Neural crest cell (in vitro differentiated cells): ENCODE measurements around the gene DMXL2. TPM values are rescaled to one million over a fixed set of nuclear protein-coding genes. Genes with fewer than 3 reads are reported as not detected.

Experiments
- DNase-seq: peaks from one replicate; pipeline ENCODE4 v3.0.0; 2021; ENCODE audit warnings: low read depth, mixed read lengths, low spot score
- H3K27ac Mint-ChIP-seq: one replicate; pipeline ENCODE4 v1.8.0; 2021; ENCODE audit warnings: mild to moderate bottlenecking, mixed read lengths; ENCODE audit not compliant: unreplicated experiment
- H3K27me3 Mint-ChIP-seq: 2 replicates; pipeline ENCODE4 v1.8.0; 2021; ENCODE audit warnings: low read depth, mild to moderate bottlenecking, mixed read lengths
- H3K36me3 Mint-ChIP-seq: 2 replicates; pipeline ENCODE4 v1.8.0; 2021; ENCODE audit warnings: low read depth, mild to moderate bottlenecking, mixed read lengths
- H3K4me1 Mint-ChIP-seq: 2 replicates; pipeline ENCODE4 v1.8.0; 2021; ENCODE audit warnings: mixed read lengths
- H3K4me3 Mint-ChIP-seq: one replicate; pipeline ENCODE4 v1.8.0; 2021; ENCODE audit warnings: mild to moderate bottlenecking, mixed read lengths
- H3K9me3 Mint-ChIP-seq: 2 replicates; pipeline ENCODE4 v1.8.0; 2021; ENCODE audit warnings: mixed read lengths
- total RNA-seq: library from RNA; stranded (reverse); gene quantifications from 2 replicates; pipeline ENCODE4 v1.2.1, GENCODE V29; 2021
- TF ChIP-seq, protein P1 (sequence below): fragments of 200-600 bp; sonication (generic); conservative IDR thresholded peaks from 2 replicates; pipeline ENCODE4 v1.5.0; 2021; ENCODE audit warnings: antibody characterized with exemption, mild to moderate bottlenecking

The DMXL2 gene
- total RNA-seq, 1 donor from 2014 or later = 56.4 TPM

DNA sequence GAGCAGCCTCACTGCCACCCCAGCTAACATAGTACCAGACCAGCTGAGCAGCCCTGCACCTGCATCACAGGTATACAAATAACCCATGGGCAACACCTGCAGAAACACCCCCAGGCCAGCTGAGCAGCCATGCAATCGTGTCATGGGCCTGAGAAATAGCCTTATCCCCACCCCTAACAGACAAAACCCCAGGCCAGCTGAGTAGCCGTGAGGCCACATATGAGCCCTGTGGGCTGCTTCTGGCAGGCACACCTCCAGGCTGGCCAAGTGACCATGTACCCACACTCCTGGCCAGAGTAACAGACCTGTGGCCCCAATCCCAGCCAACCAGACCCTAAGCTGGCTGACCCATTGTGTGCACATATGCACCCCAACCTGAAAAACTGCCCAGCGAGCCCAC lies 138.6 kb downstream of the DMXL2 start:
- Mint-ChIP-seq H3K27me3 (no peaks in the 10 kb centered on the region), H3K27ac (no peak overlapping the region), H3K4me3 (no peak overlapping the region), H3K4me1 (no peaks in the 10 kb centered on the region), H3K9me3 (peaks cover 10% of the 10 kb centered on the region), H3K36me3 (peaks cover 52% of the 10 kb centered on the region)
- TF ChIP-seq, protein P1, sequence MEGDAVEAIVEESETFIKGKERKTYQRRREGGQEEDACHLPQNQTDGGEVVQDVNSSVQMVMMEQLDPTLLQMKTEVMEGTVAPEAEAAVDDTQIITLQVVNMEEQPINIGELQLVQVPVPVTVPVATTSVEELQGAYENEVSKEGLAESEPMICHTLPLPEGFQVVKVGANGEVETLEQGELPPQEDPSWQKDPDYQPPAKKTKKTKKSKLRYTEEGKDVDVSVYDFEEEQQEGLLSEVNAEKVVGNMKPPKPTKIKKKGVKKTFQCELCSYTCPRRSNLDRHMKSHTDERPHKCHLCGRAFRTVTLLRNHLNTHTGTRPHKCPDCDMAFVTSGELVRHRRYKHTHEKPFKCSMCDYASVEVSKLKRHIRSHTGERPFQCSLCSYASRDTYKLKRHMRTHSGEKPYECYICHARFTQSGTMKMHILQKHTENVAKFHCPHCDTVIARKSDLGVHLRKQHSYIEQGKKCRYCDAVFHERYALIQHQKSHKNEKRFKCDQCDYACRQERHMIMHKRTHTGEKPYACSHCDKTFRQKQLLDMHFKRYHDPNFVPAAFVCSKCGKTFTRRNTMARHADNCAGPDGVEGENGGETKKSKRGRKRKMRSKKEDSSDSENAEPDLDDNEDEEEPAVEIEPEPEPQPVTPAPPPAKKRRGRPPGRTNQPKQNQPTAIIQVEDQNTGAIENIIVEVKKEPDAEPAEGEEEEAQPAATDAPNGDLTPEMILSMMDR = no peak
- no peak for DNase-seq

GRCh38 chr15:51483520-51483919 lies 139.1 kb downstream of the DMXL2 start:
- TF ChIP-seq, protein P1 = no peak
- H3K9me3 Mint-ChIP-seq = peaks cover 10% of the 10 kb centered on the region

DNA sequence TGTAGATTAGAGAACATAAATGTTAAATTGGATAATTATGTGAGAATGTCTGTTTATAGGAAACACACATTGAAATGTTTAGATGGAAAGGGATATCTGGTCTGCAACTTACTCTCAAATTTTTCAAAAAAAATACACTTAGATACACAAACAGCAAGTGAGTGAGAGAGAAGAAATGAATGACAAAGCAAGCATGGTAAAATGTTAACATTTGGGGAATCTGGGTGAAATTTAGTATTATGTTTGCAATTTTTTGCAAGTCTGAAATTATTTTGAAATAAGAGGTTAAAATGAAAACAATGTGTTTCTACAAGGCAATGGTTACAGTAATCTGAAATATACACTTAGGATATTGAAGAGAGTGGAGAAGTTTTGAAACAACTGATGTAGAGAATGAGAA lies 146.8 kb downstream of the DMXL2 start:
- Mint-ChIP-seq H3K27me3 (no peaks in the 10 kb centered on the region), H3K4me1 (no peaks in the 10 kb centered on the region), H3K27ac (no peak overlapping the region), H3K4me3 (no peak overlapping the region), H3K9me3 (no peaks in the 10 kb centered on the region), H3K36me3 (peaks cover 15% of the 10 kb centered on the region)
- DNase-seq = no peak
- TF ChIP-seq, protein P1 = no peak

More at GRCh38 chr15:51483520-51483919, 139.1 kb downstream of the DMXL2 start:
- peaks cover 47% of the 10 kb centered on the region for H3K36me3 Mint-ChIP-seq
- H3K4me1 Mint-ChIP-seq = no peaks in the 10 kb centered on the region
- no peaks in the 10 kb centered on the region for H3K27me3 Mint-ChIP-seq
- DNase-seq = no peak
- no peak overlapping the region for H3K27ac Mint-ChIP-seq
- H3K4me3 Mint-ChIP-seq = no peak overlapping the region

- peaks cover 1% of the 10 kb centered on the region for H3K36me3 Mint-ChIP-seq
- no peak for DNase-seq
- no peak overlapping the region for H3K27ac Mint-ChIP-seq
Observed at GRCh38 chr15:51470512-51470911, 152.1 kb downstream of the DMXL2 start.

DNA sequence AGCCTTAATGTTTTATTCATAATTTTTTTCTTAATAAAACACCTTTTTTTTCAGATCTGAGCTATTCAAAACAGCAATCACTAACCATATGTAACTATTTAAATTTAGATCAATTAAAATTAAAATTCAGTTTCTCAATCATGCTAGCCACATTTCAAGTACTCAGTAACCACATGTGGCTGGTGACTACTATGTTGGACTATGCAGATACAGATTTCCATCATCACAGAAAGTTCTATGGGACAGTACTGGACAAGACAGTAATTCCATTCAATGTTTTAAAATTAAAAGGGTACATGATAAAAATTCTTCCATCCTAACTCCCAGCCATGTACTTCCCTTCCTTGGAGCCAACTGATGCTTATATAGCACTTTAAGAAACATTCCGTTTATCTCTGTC lies 161.8 kb downstream of the DMXL2 start:
- no peak overlapping the region for H3K4me3 Mint-ChIP-seq
- H3K27ac Mint-ChIP-seq = no peak overlapping the region
- H3K4me1 Mint-ChIP-seq = no peaks in the 10 kb centered on the region
- TF ChIP-seq, protein P1 = no peak
- no peaks in the 10 kb centered on the region for H3K27me3 Mint-ChIP-seq
- no peaks in the 10 kb centered on the region for H3K9me3 Mint-ChIP-seq
- H3K36me3 Mint-ChIP-seq = peaks cover 17% of the 10 kb centered on the region
- DNase-seq = no peak

More at GRCh38 chr15:51470512-51470911, 152.1 kb downstream of the DMXL2 start:
- no peak overlapping the region for H3K4me3 Mint-ChIP-seq
- H3K27me3 Mint-ChIP-seq = no peaks in the 10 kb centered on the region
- no peaks in the 10 kb centered on the region for H3K4me1 Mint-ChIP-seq
- no peaks in the 10 kb centered on the region for H3K9me3 Mint-ChIP-seq
- TF ChIP-seq, protein P1 = no peak

- Mint-ChIP-seq H3K4me1 (no peaks in the 10 kb centered on the region), H3K9me3 (no peaks in the 10 kb centered on the region), H3K4me3 (no peak overlapping the region), H3K27me3 (no peaks in the 10 kb centered on the region), H3K27ac (no peak overlapping the region), H3K36me3 (peaks cover 41% of the 10 kb centered on the region)
- TF ChIP-seq, protein P1 = no peak
- no peak for DNase-seq
Observed at GRCh38 chr15:51450001-51450400, 172.6 kb downstream of the DMXL2 start.
